COLO829 (cell line): Measurements from ENCODE around the gene RNU5B-1.
"Not testable (repeated sequence)": the region's sequence is repeated elsewhere in the genome, so short reads cannot be mapped to it uniquely, and the experiment has no call there.

ENCODE experiments used
- DNase-seq: peaks from one replicate; pipeline ENCODE4 v3.0.0; 2012; ENCODE audit warnings: low spot score

Gene RNU5B-1

GRCh38 chr15:65343374-65343981 lies 39.0 kb downstream of the RNU5B-1 start:
- no peak for DNase-seq

DNA sequence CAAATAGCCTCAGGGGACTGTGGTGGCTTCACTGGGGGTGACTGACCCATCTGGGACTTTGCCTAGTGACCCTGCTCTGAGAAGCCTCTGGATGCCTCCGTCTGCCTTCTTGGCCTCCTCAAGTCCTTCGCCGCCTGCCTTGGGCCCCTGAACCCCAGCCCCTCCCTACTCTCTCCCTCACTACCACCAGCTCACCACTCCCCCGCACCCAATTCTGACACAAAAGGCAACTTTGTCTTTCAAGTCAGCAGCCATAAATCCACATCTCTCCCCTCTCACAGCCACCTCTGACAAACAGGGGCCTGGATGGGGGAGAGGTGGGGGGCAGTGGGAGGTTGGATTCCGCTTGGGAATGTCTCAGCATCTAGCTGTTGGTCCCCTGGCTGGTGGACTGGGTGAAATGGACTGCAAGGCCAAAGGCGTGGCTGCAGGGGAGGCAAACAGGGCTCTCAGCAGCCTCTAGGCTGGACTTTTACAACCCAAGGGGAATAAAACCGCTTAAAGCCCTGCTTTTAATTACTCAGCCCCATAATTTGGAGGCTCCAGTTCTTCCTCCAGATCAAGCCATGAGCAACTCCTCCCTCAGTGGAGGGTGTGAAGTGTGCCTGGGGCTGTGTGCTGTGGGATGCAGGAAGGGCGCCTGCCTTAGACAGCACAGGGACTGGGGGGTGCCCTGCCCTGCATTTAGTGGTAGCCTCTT lies 39.9 kb downstream of the RNU5B-1 start:
- no peak for DNase-seq

DNA sequence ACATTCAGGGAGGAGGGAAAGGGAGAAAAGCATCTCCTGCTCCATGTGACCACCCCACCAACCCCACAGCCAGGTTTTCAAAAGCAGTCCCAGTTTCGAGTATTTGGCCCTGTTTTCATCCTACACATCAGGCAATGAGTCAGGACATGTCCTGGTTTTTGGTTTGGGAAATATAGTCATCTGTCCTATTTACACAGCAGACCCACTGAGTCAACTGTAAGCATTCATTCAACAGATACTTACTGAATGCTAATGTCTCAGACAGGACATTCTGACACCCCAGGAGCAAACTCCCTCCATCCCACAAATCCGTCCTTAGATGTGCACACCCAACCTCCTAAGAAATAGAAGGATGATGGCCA lies 40.4 kb downstream of the RNU5B-1 start:
- no peak for DNase-seq

GRCh38 chr15:65346856-65347598 lies 42.5 kb downstream of the RNU5B-1 start:
- DNase-seq: no peak

DNA sequence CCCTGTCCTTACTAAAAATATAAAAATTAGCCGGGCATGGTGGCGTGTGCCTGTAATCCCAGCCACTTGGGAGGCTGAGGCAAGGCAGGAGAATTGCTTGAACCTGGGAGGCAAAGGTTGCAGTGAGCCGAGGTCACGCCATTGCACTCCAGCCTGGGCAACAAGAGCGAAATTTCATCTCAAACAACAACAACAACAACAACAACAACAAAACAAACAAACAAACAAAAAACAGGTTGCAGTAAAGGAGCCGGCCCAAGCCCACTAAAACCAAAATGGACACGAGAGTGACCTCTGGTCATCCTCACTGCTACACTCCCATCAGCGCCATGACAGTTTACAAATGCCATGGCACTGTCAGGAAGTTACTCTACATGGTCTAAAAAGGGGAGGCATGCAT lies 43.3 kb downstream of the RNU5B-1 start:
- DNase-seq: not testable (repeated sequence)

DNA sequence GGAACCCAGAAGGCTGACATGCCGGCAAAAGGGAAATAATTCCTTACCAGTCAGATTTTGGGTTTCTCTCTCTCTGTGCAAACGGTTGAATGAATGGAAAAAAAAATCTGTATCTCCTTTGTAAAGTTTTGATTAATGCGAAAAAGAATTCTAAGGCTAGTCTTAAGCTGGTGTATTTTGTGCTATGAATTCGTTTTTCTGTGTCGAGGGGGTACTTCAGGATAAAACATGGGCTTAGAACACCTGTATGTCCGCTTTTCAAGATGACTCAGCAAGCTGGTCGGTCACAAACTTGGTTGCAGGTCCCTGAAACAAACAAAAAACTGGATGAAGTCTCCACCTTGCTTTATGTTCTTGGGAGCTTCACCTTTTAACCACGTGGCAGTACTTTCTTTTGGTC lies 44.9 kb downstream of the RNU5B-1 start:
- no peak for DNase-seq

DNA sequence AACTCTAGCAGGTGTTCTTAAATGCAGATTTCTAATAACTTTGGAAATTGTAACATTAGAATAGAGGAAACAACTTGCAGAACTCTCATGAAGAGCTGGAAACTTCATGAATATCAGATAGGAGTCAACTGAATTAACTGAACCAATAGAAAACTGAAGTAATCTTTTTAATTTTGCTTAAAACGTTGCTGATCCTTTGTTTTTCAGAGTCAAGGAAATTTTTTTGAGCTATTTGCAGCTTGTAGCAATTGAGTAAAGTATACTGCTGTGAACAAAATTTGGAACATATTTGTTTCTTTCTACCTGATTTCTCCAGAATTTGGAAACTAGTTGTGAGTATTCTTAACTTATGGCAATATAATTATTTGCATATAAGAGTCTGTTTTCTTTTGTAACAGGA lies 47.5 kb downstream of the RNU5B-1 start:
- not testable (repeated sequence) for DNase-seq
